Hepatocyte (in vitro differentiated cells): Measurements from ENCODE around the gene GRIN2B.

Experiments used
- EZH2 ChIP-seq: fragments of 200-600 bp; sonication (generic); IDR thresholded peaks from 2 replicates; pipeline ENCODE4 v1.6.1; 2016; ENCODE audit warnings: antibody characterized with exemption, mild to moderate bottlenecking, borderline replicate concordance
- TF ChIP-seq, protein P1 (sequence below): fragments of 200-600 bp; sonication (generic); IDR thresholded peaks from 2 replicates; pipeline ENCODE4 v1.5.1; 2016; ENCODE audit warnings: antibody characterized with exemption, mild to moderate bottlenecking; ENCODE audit not compliant: poor library complexity

DNA sequence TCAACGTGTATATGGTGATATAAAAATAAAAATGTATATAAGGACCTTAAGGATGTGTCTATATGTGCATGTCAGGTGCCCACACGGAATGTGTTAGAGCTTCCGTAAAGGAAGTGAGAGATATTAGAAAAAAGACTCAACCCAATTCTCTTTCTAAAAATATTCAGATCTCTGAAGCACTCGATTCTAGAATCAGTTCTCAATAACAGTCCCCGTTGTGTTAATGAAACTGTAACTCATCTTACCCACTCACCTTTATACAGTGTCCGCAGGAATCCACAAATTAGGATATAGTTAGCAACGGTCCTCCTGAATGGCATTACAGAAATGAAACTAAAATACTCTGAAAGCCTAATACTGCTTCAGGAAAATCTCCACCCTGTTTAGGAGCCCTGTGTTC lies 29.3 kb downstream of the GRIN2B start:
- TF ChIP-seq, protein P1, sequence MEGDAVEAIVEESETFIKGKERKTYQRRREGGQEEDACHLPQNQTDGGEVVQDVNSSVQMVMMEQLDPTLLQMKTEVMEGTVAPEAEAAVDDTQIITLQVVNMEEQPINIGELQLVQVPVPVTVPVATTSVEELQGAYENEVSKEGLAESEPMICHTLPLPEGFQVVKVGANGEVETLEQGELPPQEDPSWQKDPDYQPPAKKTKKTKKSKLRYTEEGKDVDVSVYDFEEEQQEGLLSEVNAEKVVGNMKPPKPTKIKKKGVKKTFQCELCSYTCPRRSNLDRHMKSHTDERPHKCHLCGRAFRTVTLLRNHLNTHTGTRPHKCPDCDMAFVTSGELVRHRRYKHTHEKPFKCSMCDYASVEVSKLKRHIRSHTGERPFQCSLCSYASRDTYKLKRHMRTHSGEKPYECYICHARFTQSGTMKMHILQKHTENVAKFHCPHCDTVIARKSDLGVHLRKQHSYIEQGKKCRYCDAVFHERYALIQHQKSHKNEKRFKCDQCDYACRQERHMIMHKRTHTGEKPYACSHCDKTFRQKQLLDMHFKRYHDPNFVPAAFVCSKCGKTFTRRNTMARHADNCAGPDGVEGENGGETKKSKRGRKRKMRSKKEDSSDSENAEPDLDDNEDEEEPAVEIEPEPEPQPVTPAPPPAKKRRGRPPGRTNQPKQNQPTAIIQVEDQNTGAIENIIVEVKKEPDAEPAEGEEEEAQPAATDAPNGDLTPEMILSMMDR, result no peak
- no peak for TF ChIP-seq EZH2
